K562 (cell line): ENCODE measurements around the gene USP13. TPM values are rescaled to one million over a fixed set of nuclear protein-coding genes. Genes with fewer than 3 reads are reported as not detected.

Source experiments
- ATF1 ChIP-seq, 2 experiments: fragments of 450-650 bp in 1 of 2; IDR thresholded peaks; 2 replicates each; pipeline ENCODE4 v1.6.1; 2016; ENCODE audit warnings: missing compliant biosample characterization in 1 of 2, missing genetic modification characterization in 1 of 2
- DIDO1 ChIP-seq: fragments of 450-650 bp; IDR thresholded peaks from 2 replicates; pipeline ENCODE4 v1.6.1; 2016; ENCODE audit warnings: low read depth, missing biosample characterization, missing genetic modification characterization
- ELF1 ChIP-seq: fragments of 200-800 bp; sonication (Bioruptor generic); IDR thresholded peaks from 2 replicates; pipeline ENCODE4 v1.6.1; 2016; ENCODE audit warnings: missing genetic modification characterization, missing compliant biosample characterization
- ETV5 ChIP-seq: sonication (generic); formaldehyde crosslinking; IDR thresholded peaks from 2 replicates; pipeline ENCODE4 v1.4.0; 2020; ENCODE audit warnings: low read depth, mild to moderate bottlenecking, missing genetic modification reagents
- FOXP1 ChIP-seq: sonication (generic); formaldehyde crosslinking; IDR thresholded peaks from 2 replicates; pipeline ENCODE4 v1.8.0; 2022; ENCODE audit warnings: mild to moderate bottlenecking, missing genetic modification reagents
- FOXP4 ChIP-seq: sonication (generic); formaldehyde crosslinking; IDR thresholded peaks from 2 replicates; pipeline ENCODE4 v1.8.0; 2022; ENCODE audit warnings: mild to moderate bottlenecking, missing genetic modification reagents, borderline replicate concordance
- HSF4 ChIP-seq: fragments of 250-450 bp; sonication (Bioruptor Pico); IDR thresholded peaks from 2 replicates; pipeline ENCODE4 v2.1.2; 2022; ENCODE audit warnings: mild to moderate bottlenecking, moderate library complexity, borderline replicate concordance
- JUN ChIP-seq, 2 experiments: sonication (generic) in 1 of 2; formaldehyde crosslinking in 1 of 2; IDR thresholded peaks; 2 replicates each; pipeline versions ENCODE4 v1.6.1 to v1.8.0; 2012 to 2022; ENCODE audit warnings: borderline replicate concordance in 2 of 2, mild to moderate bottlenecking in 2 of 2, improper control_type of control experiment in 1 of 2, low read depth in 1 of 2, low read length in 1 of 2, missing genetic modification reagents in 1 of 2
- MIER1 ChIP-seq: fragments of 450-650 bp; IDR thresholded peaks from 2 replicates; pipeline ENCODE4 v1.6.1; 2016; ENCODE audit warnings: antibody characterized with exemption, mild to moderate bottlenecking, low read depth
- MXI1 ChIP-seq: IDR thresholded peaks from 2 replicates; pipeline ENCODE4 v1.6.1; 2011; ENCODE audit warnings: low read depth, mild to moderate bottlenecking, improper control_type of control experiment, low read length
- POLR2A ChIP-seq: fragments of 450-650 bp; conservative IDR thresholded peaks from 2 replicates; pipeline ENCODE4 v1.6.1; 2016
- POLR2AphosphoS2 ChIP-seq: IDR thresholded peaks from 2 replicates; pipeline ENCODE4 v1.6.1; 2012; ENCODE audit warnings: low read length, improper control_type of control experiment
- POLR2AphosphoS5 ChIP-seq: IDR thresholded peaks from 2 replicates; pipeline ENCODE4 v1.6.1; 2011; ENCODE audit warnings: mild to moderate bottlenecking, low read depth, low read length, moderate library complexity; ENCODE audit not compliant: control insufficient read depth, insufficient read depth
- RAD51 ChIP-seq: fragments of 450-650 bp; IDR thresholded peaks from 2 replicates; pipeline ENCODE4 v1.7.1; 2016; ENCODE audit warnings: low read depth, mild to moderate bottlenecking, borderline replicate concordance
- RFX1 ChIP-seq: fragments of 450-650 bp; IDR thresholded peaks from 2 replicates; pipeline ENCODE4 v1.6.1; 2016; ENCODE audit warnings: mild to moderate bottlenecking, moderate library complexity
- SUPT5H ChIP-seq: fragments of 450-650 bp; IDR thresholded peaks from 2 replicates; pipeline ENCODE4 v1.6.1; 2016
- TAF1 ChIP-seq: IDR thresholded peaks from 2 replicates; pipeline ENCODE4 v1.6.1; 2011; ENCODE audit warnings: mild to moderate bottlenecking, low read length, moderate library complexity; ENCODE audit not compliant: insufficient read depth, control insufficient read depth, severe bottlenecking; ENCODE audit errors: extremely low read depth
- TBP ChIP-seq: optimal IDR thresholded peaks from 2 replicates; pipeline ENCODE3; 2011; ENCODE audit warnings: low read depth, low read length, improper control_type of control experiment
- TEAD1 ChIP-seq, 2 experiments: fragments of 450-650 bp in 1 of 2; sonication (generic) in 1 of 2; formaldehyde crosslinking; IDR thresholded peaks; 2 replicates each; pipeline versions ENCODE4 v1.4.0 to v1.8.0; 2020 to 2022; ENCODE audit warnings: mild to moderate bottlenecking in 2 of 2, missing genetic modification reagents in 1 of 2
- ZNF57 ChIP-seq: fragments of 450-650 bp; formaldehyde crosslinking; IDR thresholded peaks from 2 replicates; pipeline ENCODE4 v1.4.0; 2020; ENCODE audit warnings: mild to moderate bottlenecking, moderate library complexity
- polyA plus RNA-seq, 8 experiments: library from polyadenylated mRNA; depleted of rRNA in 4 of 8; stranded (reverse) in 5 of 8; unstranded in 3 of 8; fragments of >200 nt; fragmentation: Nextera tagmentation in 2 of 8; fragmentation: Illumina TruSeq in 1 of 8; extraction: Ambion mirVana in 2 of 8; extraction: Trizol in 1 of 8; gene quantifications; 2 replicates each; pipeline versions ENCODE4 v1.2.1 to v1.2.3, GENCODE V29; 2011 to 2014; ENCODE audit warnings: inconsistent platforms in 1 of 8, missing spikeins in 1 of 8
- total RNA-seq, 7 experiments: library from RNA; depleted of rRNA in 6 of 7; stranded (reverse); fragments of >200 nt in 6 of 7; fragmentation: Illumina TruSeq in 2 of 7; extraction: Trizol in 2 of 7; gene quantifications; 2 replicates each; pipeline versions ENCODE4 v1.2.1 to v1.2.3, GENCODE V29; 2011 to 2021; ENCODE audit warnings: low replicate concordance in 1 of 7
- TF ChIP-seq, protein P1 (sequence below): fragments of 250-450 bp; sonication (Bioruptor Pico); IDR thresholded peaks from 2 replicates; pipeline ENCODE4 v1.8.0; 2022; ENCODE audit warnings: moderate library complexity, mild to moderate bottlenecking, inconsistent platforms

The USP13 gene
- total and polyA plus RNA-seq, 9 of the 15 experiments (the other 6 are each of a cell fraction or from before 2014, with no cell fraction given), result 0.11 to 2.3 (median 0.51) TPM

DNA sequence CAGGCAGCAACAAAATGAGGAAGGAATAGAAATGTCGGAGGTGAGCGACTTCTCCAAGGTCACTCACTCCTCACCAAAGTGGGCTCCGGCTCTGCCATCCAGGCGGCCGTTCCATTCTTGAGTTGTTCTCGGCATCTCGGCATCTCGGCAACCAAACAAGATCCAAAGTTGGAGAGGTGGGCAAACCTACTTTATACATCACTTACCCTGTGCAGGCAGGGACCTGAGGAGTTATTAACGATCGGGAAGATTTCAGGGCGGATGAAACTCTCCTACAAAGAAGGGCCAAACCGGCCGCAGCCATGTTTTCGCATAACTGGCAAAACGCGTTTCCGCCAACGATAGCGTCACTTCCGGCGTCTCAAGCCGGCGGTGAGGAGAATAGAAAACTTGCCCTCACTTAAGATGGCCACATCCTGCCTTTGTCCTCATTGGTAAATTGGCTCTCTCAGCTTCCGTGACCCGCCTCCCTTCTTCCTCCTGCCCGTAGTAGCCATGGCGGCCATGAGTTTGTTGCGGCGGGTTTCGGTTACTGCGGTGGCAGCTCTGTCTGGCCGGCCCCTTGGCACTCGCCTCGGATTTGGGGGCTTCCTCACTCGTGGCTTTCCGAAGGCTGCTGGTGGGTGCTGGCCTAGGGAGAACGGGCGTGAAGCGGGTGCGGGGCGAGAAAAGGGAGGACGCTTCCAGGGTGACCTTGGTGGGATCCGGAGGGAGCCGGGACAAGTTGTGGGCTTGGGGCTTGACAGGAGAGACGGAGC lies 48.3 kb upstream of the USP13 start, which contains the start of the genes MRPL47 and NDUFB5 (continued):
- 0 out of 2 replicates have a peak, but pooled peaks have one; percentile 13 for TF ChIP-seq FOXP4 (CRISPR knock-in tag)
- peak in 1 of 2 experiments; percentile 84; a peak in 1 of 4 replicates for TF ChIP-seq TEAD1 (CRISPR knock-in tag; IDR thresholded peaks at IDR 0.05)
- TF ChIP-seq ZNF57, result no peak
- no peak for TF ChIP-seq MIER1
- peak; percentile 95 for TF ChIP-seq POLR2AphosphoS5
- peak; percentile 91 for TF ChIP-seq TBP
- peak; percentile 95 for TF ChIP-seq SUPT5H
- TF ChIP-seq FOXP1, result peak; percentile 38; the same call in 1 of the 2 replicates
- peak; percentile 79; the same call in 1 of the 2 replicates for TF ChIP-seq POLR2AphosphoS2
- TF ChIP-seq RFX1, result peak; percentile 50
- TF ChIP-seq, protein P1, sequence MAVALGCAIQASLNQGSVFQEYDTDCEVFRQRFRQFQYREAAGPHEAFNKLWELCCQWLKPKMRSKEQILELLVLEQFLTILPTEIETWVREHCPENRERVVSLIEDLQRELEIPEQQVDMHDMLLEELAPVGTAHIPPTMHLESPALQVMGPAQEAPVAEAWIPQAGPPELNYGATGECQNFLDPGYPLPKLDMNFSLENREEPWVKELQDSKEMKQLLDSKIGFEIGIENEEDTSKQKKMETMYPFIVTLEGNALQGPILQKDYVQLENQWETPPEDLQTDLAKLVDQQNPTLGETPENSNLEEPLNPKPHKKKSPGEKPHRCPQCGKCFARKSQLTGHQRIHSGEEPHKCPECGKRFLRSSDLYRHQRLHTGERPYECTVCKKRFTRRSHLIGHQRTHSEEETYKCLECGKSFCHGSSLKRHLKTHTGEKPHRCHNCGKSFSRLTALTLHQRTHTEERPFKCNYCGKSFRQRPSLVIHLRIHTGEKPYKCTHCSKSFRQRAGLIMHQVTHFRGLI (CRISPR knock-in tag), result no peak
- peak; percentile 60; the same call in 1 of the 2 replicates for TF ChIP-seq DIDO1 (tag)
- no peak for TF ChIP-seq RAD51
- TF ChIP-seq ATF1 (CRISPR knock-in tag; IDR thresholded peaks at IDR 0.05), result no peak
- TF ChIP-seq ATF1 (tag; IDR thresholded peaks at IDR 0.05), result peak; percentile 97
- peak; percentile 55; the same call in 1 of the 2 replicates for TF ChIP-seq ETV5 (CRISPR knock-in tag)
- peak; percentile 59; the same call in 1 of the 2 replicates for TF ChIP-seq JUN (IDR thresholded peaks at IDR 0.05; ENCODE audit: borderline replicate concordance, low read depth, low read length)
- no peak for TF ChIP-seq JUN (CRISPR knock-in tag; IDR thresholded peaks at IDR 0.05; ENCODE audit: borderline replicate concordance)
- TF ChIP-seq MXI1, result peak; percentile 62; the same call in 1 of the 2 replicates
- TF ChIP-seq POLR2A, result peak; percentile 94
- TF ChIP-seq ELF1, result peak; percentile 86
- TF ChIP-seq HSF4, result 0 out of 2 replicates have a peak, but pooled peaks have one; percentile 9
- TF ChIP-seq TAF1, result peak; percentile 98
